K562 (cell line): Measurements from ENCODE around the gene IFT81. TPM values are rescaled to one million over a fixed set of nuclear protein-coding genes. Genes with fewer than 3 reads are reported as not detected.

Experiments used
- ATAC-seq: fragments of 200-7000 bp; cut with Tn5 transposase; 3 replicates; pipeline ENCODE4 v1.9.1; 2020; ENCODE audit warnings: moderate library complexity
- BruUV-seq: library from RNA; stranded (reverse); fragments of 400-500 nt; replicated peaks from 2 replicates; lab custom pipeline; 2021; lab: Mats Ljungman, UMichigan
- CTCF ChIA-PET: fragments of 300-600 bp; formaldehyde crosslinking; extraction: SDS; loops from one replicate; lab custom pipeline; 2021; ENCODE audit warnings: low intra/inter-chr PET ratio; lab: Yijun Ruan, JAX
- POLR2A ChIA-PET: fragments of 300-600, 350-650 bp; sonication (Branson Sonifier 250); formaldehyde crosslinking; extraction: SDS; loops from one replicate; lab custom pipeline; 2021; ENCODE audit warnings: antibody characterized with exemption, inconsistent platforms; lab: Yijun Ruan, JAX
- DNase-seq, 4 experiments: peaks; one replicate each; pipeline versions ENCODE4 v3.0.0 to v3.0.0-alpha.2; 2011 to 2018; ENCODE audit warnings: low spot score in 3 of 4, mixed read lengths in 3 of 4; ENCODE audit errors: extremely low read depth in 1 of 4
- FAIRE-seq: peaks from 2 replicates; lab custom pipeline; 2011; peaks lifted over from hg19 to GRCh38; lab: Jason Lieb, UNC
- H2AFZ ChIP-seq: 2 replicates; pipeline ENCODE4 v1.6.0; 2011; ENCODE audit warnings: low read depth, low read length, control low read depth, inconsistent platforms
- H3K27ac ChIP-seq: fragments of 200-600 bp; 3 replicates; pipeline ENCODE4 v1.8.0; 2011; ENCODE audit warnings: low read depth, mild to moderate bottlenecking, control low read depth, inconsistent platforms, low read length, moderate library complexity, mixed read lengths; ENCODE audit errors: extremely low read depth
- H3K27me3 ChIP-seq, 2 experiments: fragments of 300-600 bp in 1 of 2; 2 replicates in 1 of 2; 3 replicates in 1 of 2; pipeline versions ENCODE4 v1.6.0 to v1.8.0; 2011; ENCODE audit warnings: inconsistent platforms in 2 of 2, low read length in 2 of 2, mild to moderate bottlenecking in 1 of 2, mixed read lengths in 1 of 2, moderate library complexity in 1 of 2; ENCODE audit not compliant: control insufficient read depth in 2 of 2, insufficient read depth in 2 of 2
- H3K36me3 ChIP-seq: fragments of 300-600 bp; 3 replicates; pipeline ENCODE4 v1.8.0; 2011; ENCODE audit warnings: mild to moderate bottlenecking, low read length, inconsistent platforms; ENCODE audit not compliant: control insufficient read depth, insufficient read depth
- H3K4me1 ChIP-seq, 2 experiments: fragments of 200-600 bp in 1 of 2; replicated peaks in 1 of 2; 2 replicates in 1 of 2; 3 replicates in 1 of 2; pipeline versions ENCODE4 v1.5.1 to v1.8.0; 2011; ENCODE audit warnings: inconsistent platforms in 2 of 2, low read length in 2 of 2, mild to moderate bottlenecking in 1 of 2, mixed read lengths in 1 of 2, moderate library complexity in 1 of 2; ENCODE audit not compliant: control insufficient read depth in 2 of 2, insufficient read depth in 2 of 2
- H3K4me2 ChIP-seq: 2 replicates; pipeline ENCODE4 v1.6.1; 2011; ENCODE audit warnings: low read length, control low read depth, inconsistent platforms, mixed read lengths; ENCODE audit not compliant: insufficient read depth
- H3K4me3 ChIP-seq: fragments of 200-600 bp; sonication (generic), shearing (Covaris generic); 2 replicates; pipeline ENCODE4 v1.5.1; 2016; ENCODE audit warnings: control low read depth, inconsistent platforms
- H3K79me2 ChIP-seq: fragments of 200-600 bp; 3 replicates; pipeline ENCODE4 v1.8.0; 2011; ENCODE audit warnings: low read length, inconsistent platforms; ENCODE audit not compliant: control insufficient read depth, insufficient read depth
- H3K9ac ChIP-seq, 2 experiments: 2 replicates each; pipeline versions ENCODE4 v1.6.0 to v1.6.1; 2011; ENCODE audit warnings: low read depth in 2 of 2, low read length in 2 of 2, control low read depth in 1 of 2, inconsistent platforms in 1 of 2, mild to moderate bottlenecking in 1 of 2, mixed read lengths in 1 of 2; ENCODE audit not compliant: insufficient read depth in 1 of 2
- H3K9me1 ChIP-seq: one replicate; pipeline ENCODE4 v1.6.0; 2011; ENCODE audit warnings: inconsistent platforms, mild to moderate bottlenecking, low read length, moderate library complexity; ENCODE audit not compliant: control insufficient read depth, insufficient read depth
- H3K9me3 ChIP-seq: replicated peaks from 2 replicates; pipeline ENCODE4 v1.5.1; 2011; ENCODE audit warnings: low read depth, low read length, inconsistent platforms; ENCODE audit not compliant: control insufficient read depth, insufficient read depth
- H4K20me1 ChIP-seq: replicated peaks from 2 replicates; pipeline ENCODE4 v1.6.1; 2011; ENCODE audit warnings: low read length, inconsistent platforms, mixed read lengths; ENCODE audit not compliant: control insufficient read depth, insufficient read depth
- CBX3 ChIP-seq, 2 experiments: IDR thresholded peaks; 1 replicate in 1 of 2; 2 replicates in 1 of 2; pipeline ENCODE4 v1.6.1; 2012; ENCODE audit warnings: inconsistent platforms in 2 of 2, low read length in 2 of 2, borderline replicate concordance in 1 of 2, control low read depth in 1 of 2
- CGGBP1 ChIP-seq: fragments of 250-450 bp; sonication (Bioruptor Pico); IDR thresholded peaks from 2 replicates; pipeline ENCODE4 v1.9.0; 2021; ENCODE audit warnings: mild to moderate bottlenecking
- FOXP1 ChIP-seq: sonication (generic); formaldehyde crosslinking; IDR thresholded peaks from 2 replicates; pipeline ENCODE4 v1.8.0; 2022; ENCODE audit warnings: mild to moderate bottlenecking, missing genetic modification reagents
- GABPB1 ChIP-seq: sonication (generic); formaldehyde crosslinking; IDR thresholded peaks from 2 replicates; pipeline ENCODE4 v1.8.0; 2022; ENCODE audit warnings: mild to moderate bottlenecking, missing genetic modification reagents
- HDAC1 ChIP-seq, 2 experiments: fragments of 450-650 bp; IDR thresholded peaks; 2 replicates each; pipeline ENCODE4 v1.6.1; 2016 to 2017; ENCODE audit warnings: inconsistent platforms in 1 of 2, mild to moderate bottlenecking in 1 of 2, moderate library complexity in 1 of 2
- HDGF ChIP-seq: fragments of 450-650 bp; IDR thresholded peaks from 2 replicates; pipeline ENCODE4 v1.6.1; 2016
- MAX ChIP-seq: sonication (generic); formaldehyde crosslinking; IDR thresholded peaks from 2 replicates; pipeline ENCODE4 v1.9.0; 2022; ENCODE audit warnings: mild to moderate bottlenecking, missing genetic modification reagents
- SETDB1 ChIP-seq: IDR thresholded peaks from one replicate; pipeline ENCODE4 v1.6.1; 2012; ENCODE audit warnings: low read length, control low read depth, inconsistent platforms
- SIRT6 ChIP-seq: IDR thresholded peaks from one replicate; pipeline ENCODE4 v1.6.1; 2012; ENCODE audit warnings: low read depth, mild to moderate bottlenecking, control low read depth, inconsistent platforms, low read length, moderate library complexity
- SMAD1 ChIP-seq: fragments of 150-350 bp; IDR thresholded peaks from 2 replicates; pipeline ENCODE4 v1.6.1; 2014; ENCODE audit warnings: low read length, low read depth; ENCODE audit not compliant: partially characterized antibody
- SMARCC2 ChIP-seq: fragments of 450-650 bp; IDR thresholded peaks from 2 replicates; pipeline ENCODE4 v1.6.1; 2017; ENCODE audit warnings: antibody characterized with exemption, moderate library complexity, mild to moderate bottlenecking, low read depth
- TAF7 ChIP-seq: fragments of 450-650 bp; IDR thresholded peaks from 2 replicates; pipeline ENCODE4 v1.6.1; 2016; ENCODE audit warnings: missing genetic modification characterization, missing compliant biosample characterization
- TRIM24 ChIP-seq, 2 experiments: fragments of 450-650 bp; IDR thresholded peaks; 2 replicates each; pipeline ENCODE4 v1.6.1; 2016
- TRIM28 ChIP-seq: fragments of 450-650 bp; IDR thresholded peaks from 2 replicates; pipeline ENCODE4 v1.6.1; 2017
- ZNF133 ChIP-seq: fragments of 250-450 bp; sonication (Bioruptor Pico); IDR thresholded peaks from 2 replicates; pipeline ENCODE4 v1.4.0; 2020; ENCODE audit warnings: mild to moderate bottlenecking
- ZNF586 ChIP-seq: fragments of 450-650 bp; formaldehyde crosslinking; conservative IDR thresholded peaks from 2 replicates; pipeline ENCODE4 v1.4.0; 2020; ENCODE audit warnings: mild to moderate bottlenecking, moderate library complexity
- in situ Hi-C: fragments of 300-500 bp; cut with MboI; formaldehyde crosslinking; loops from 4 replicates; pipeline ENCODE4 v1.15.0; 2018; ENCODE audit warnings: inconsistent platforms, mixed read lengths
- intact Hi-C: fragments of 100-400 bp; cut with micrococcal nuclease; formaldehyde crosslinking; loops from 2 replicates; pipeline ENCODE4 v1.14.2; 2022
- polyA plus RNA-seq, 8 experiments: library from polyadenylated mRNA; depleted of rRNA in 4 of 8; stranded (reverse) in 5 of 8; unstranded in 3 of 8; fragments of >200 nt; fragmentation: Nextera tagmentation in 2 of 8; fragmentation: Illumina TruSeq in 1 of 8; extraction: Ambion mirVana in 2 of 8; extraction: Trizol in 1 of 8; gene quantifications; 2 replicates each; pipeline versions ENCODE4 v1.2.1 to v1.2.3, GENCODE V29; 2011 to 2014; ENCODE audit warnings: inconsistent platforms in 1 of 8, missing spikeins in 1 of 8
- total RNA-seq, 7 experiments: library from RNA; depleted of rRNA in 6 of 7; stranded (reverse); fragments of >200 nt in 6 of 7; fragmentation: Illumina TruSeq in 2 of 7; extraction: Trizol in 2 of 7; gene quantifications; 2 replicates each; pipeline versions ENCODE4 v1.2.1 to v1.2.3, GENCODE V29; 2011 to 2021; ENCODE audit warnings: low replicate concordance in 1 of 7
- TF ChIP-seq, protein P1 (sequence below): fragments of 200-800 bp; sonication (Bioruptor generic); IDR thresholded peaks from 2 replicates; pipeline ENCODE4 v1.6.1; 2017; ENCODE audit warnings: missing genetic modification characterization, missing compliant biosample characterization
- TF ChIP-seq, protein P2 (sequence below): fragments of 450-650 bp; IDR thresholded peaks from 2 replicates; pipeline ENCODE4 v1.6.1; 2018; ENCODE audit warnings: mild to moderate bottlenecking, low read depth; ENCODE audit not compliant: partially characterized antibody

Gene IFT81
- total and polyA plus RNA-seq, 9 of the 15 experiments (the other 6 are each of a cell fraction or from before 2014, with no cell fraction given) = 2.8 to 11.9 (median 7.9) TPM

- no peaks in the 10 kb centered on the region for H3K36me3 ChIP-seq
- BruUV-seq = no TSS peak
- H3K4me2 ChIP-seq = no peak overlapping the region
- H3K27ac ChIP-seq = no peak overlapping the region
- no peak for DNase-seq
- CTCF ChIA-PET = no interaction called here
- H3K4me1 ChIP-seq = no peaks in the 10 kb centered on the region
- no peaks in the 10 kb centered on the region for H3K27me3 ChIP-seq
- no peak for FAIRE-seq
- in situ Hi-C loops (no loop called here), intact Hi-C loops (no loop called here)
- H2AFZ ChIP-seq = no peak overlapping the region
- POLR2A ChIA-PET = no interaction called here
- H3K9me3 ChIP-seq = no peaks in the 10 kb centered on the region
- ATAC-seq = no peak
- H3K9ac ChIP-seq = no peak overlapping the region
- TF ChIP-seq GABPB1 (CRISPR knock-in tag) = no peak
- TF ChIP-seq CBX3 (IDR thresholded peaks at IDR 0.05; ENCODE audit: borderline replicate concordance in 1 of 2, low read length in 2 of 2) = peak in 1 of 2 experiments; percentile 66; a peak in 2 of 3 replicates
- TF ChIP-seq TAF7 (tag) = no peak
- peak; percentile 15 to 42; a peak in 1 of 4 replicates for TF ChIP-seq TRIM24 (IDR thresholded peaks at IDR 0.05)
- TF ChIP-seq MAX (CRISPR knock-in tag) = no peak
- TF ChIP-seq, protein P1, sequence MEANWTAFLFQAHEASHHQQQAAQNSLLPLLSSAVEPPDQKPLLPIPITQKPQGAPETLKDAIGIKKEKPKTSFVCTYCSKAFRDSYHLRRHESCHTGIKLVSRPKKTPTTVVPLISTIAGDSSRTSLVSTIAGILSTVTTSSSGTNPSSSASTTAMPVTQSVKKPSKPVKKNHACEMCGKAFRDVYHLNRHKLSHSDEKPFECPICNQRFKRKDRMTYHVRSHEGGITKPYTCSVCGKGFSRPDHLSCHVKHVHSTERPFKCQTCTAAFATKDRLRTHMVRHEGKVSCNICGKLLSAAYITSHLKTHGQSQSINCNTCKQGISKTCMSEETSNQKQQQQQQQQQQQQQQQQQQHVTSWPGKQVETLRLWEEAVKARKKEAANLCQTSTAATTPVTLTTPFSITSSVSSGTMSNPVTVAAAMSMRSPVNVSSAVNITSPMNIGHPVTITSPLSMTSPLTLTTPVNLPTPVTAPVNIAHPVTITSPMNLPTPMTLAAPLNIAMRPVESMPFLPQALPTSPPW (CRISPR knock-in tag) = no peak
- TF ChIP-seq HDGF = no peak
- no peak for TF ChIP-seq SMARCC2
- TF ChIP-seq, protein P2, sequence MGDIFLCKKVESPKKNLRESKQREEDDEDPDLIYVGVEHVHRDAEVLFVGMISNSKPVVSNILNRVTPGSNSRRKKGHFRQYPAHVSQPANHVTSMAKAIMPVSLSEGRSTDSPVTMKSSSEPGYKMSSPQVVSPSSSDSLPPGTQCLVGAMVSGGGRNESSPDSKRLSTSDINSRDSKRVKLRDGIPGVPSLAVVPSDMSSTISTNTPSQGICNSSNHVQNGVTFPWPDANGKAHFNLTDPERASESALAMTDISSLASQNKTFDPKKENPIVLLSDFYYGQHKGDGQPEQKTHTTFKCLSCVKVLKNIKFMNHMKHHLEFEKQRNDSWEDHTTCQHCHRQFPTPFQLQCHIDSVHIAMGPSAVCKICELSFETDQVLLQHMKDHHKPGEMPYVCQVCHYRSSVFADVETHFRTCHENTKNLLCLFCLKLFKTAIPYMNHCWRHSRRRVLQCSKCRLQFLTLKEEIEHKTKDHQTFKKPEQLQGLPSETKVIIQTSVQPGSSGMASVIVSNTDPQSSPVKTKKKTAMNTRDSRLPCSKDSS = peak; percentile 80
- no peak for TF ChIP-seq CGGBP1 (CRISPR knock-in tag)
- no peak for TF ChIP-seq ZNF133
- no peak for TF ChIP-seq SETDB1
- TF ChIP-seq TRIM28 = peak; percentile 80; the same call in 1 of the 2 replicates
- TF ChIP-seq SIRT6 = no peak
- TF ChIP-seq SMAD1 = no peak
- no peak for TF ChIP-seq ZNF586 (CRISPR knock-in tag)
- no peak for TF ChIP-seq HDAC1 (IDR thresholded peaks at IDR 0.05)
- TF ChIP-seq FOXP1 = no peak
- H3K79me2 ChIP-seq = no peaks in the 10 kb centered on the region
- H4K20me1 ChIP-seq = no peaks in the 10 kb centered on the region
- H3K4me3 ChIP-seq = no peak overlapping the region
- H3K9me1 ChIP-seq = no peaks in the 10 kb centered on the region
Observed at GRCh38 chr12:110157539-110157938, 33.4 kb downstream of the IFT81 start.
